Loucy (cell line): ENCODE results near the gene ADAMTS20.

Experiments
- H2AFZ ChIP-seq: fragments of 200-600 bp; sonication (generic); 2 replicates; pipeline ENCODE4 v1.6.0; 2016; ENCODE audit warnings: antibody characterized with exemption, mild to moderate bottlenecking, low read length, moderate library complexity
- H3F3A ChIP-seq: fragments of 200-600 bp; 2 replicates; pipeline ENCODE4 v1.6.0; 2016; ENCODE audit warnings: antibody characterized with exemption, low read depth, mild to moderate bottlenecking
- H3K27me3 ChIP-seq: fragments of 200-600 bp; sonication (generic); 2 replicates; pipeline ENCODE4 v1.6.1; 2014; ENCODE audit warnings: low read length, mild to moderate bottlenecking; ENCODE audit not compliant: insufficient read depth, poor library complexity, severe bottlenecking
- H3K36me3 ChIP-seq: fragments of 200-600 bp; sonication (generic); 2 replicates; pipeline ENCODE4 v1.6.1; 2016; ENCODE audit warnings: low read length; ENCODE audit not compliant: insufficient read depth
- H3K4me1 ChIP-seq: fragments of 200-600 bp; sonication (generic); 2 replicates; pipeline ENCODE4 v1.5.1; 2014; ENCODE audit warnings: low read length, mild to moderate bottlenecking; ENCODE audit not compliant: insufficient read depth, poor library complexity, severe bottlenecking
- H3K4me2 ChIP-seq: fragments of 200-600 bp; sonication (generic); 2 replicates; pipeline ENCODE4 v1.6.0; 2014; ENCODE audit warnings: antibody characterized with exemption, low read length, low read depth, mild to moderate bottlenecking; ENCODE audit not compliant: poor library complexity, severe bottlenecking
- H3K4me3 ChIP-seq: fragments of 200-600 bp; sonication (generic); 2 replicates; pipeline ENCODE4 v1.5.1; 2014; ENCODE audit warnings: low read length, mild to moderate bottlenecking, mixed read lengths; ENCODE audit not compliant: poor library complexity, severe bottlenecking
- H3K79me2 ChIP-seq: fragments of 200-600 bp; sonication (generic); 2 replicates; pipeline ENCODE4 v1.6.1; 2014; ENCODE audit warnings: low read length; ENCODE audit not compliant: insufficient read depth
- H3K9ac ChIP-seq: fragments of 200-600 bp; sonication (generic); 2 replicates; pipeline ENCODE4 v1.6.0; 2014; ENCODE audit warnings: mild to moderate bottlenecking, low read depth, low read length, moderate library complexity; ENCODE audit not compliant: poor library complexity, severe bottlenecking
- H3K9me2 ChIP-seq: fragments of 200-600 bp; sonication (generic); replicated peaks from 2 replicates; pipeline ENCODE4 v1.6.1; 2016; ENCODE audit warnings: low read depth, low read length, mixed read lengths
- H3K9me3 ChIP-seq: fragments of 200-600 bp; sonication (generic); 2 replicates; pipeline ENCODE4 v1.6.1; 2014; ENCODE audit warnings: mild to moderate bottlenecking, antibody characterized with exemption, low read length, low read depth; ENCODE audit not compliant: insufficient read depth
- H4K20me1 ChIP-seq: fragments of 200-600 bp; sonication (generic); 2 replicates; pipeline ENCODE4 v1.6.0; 2014; ENCODE audit warnings: antibody characterized with exemption, low read length, mild to moderate bottlenecking; ENCODE audit not compliant: insufficient read depth, poor library complexity, severe bottlenecking
- CTCF ChIP-seq: fragments of 200-600 bp; sonication (generic); conservative IDR thresholded peaks from 2 replicates; pipeline ENCODE4 v1.5.1; 2014; ENCODE audit warnings: mild to moderate bottlenecking, antibody characterized with exemption, low read length
- EZH2phosphoT487 ChIP-seq: fragments of 200-600 bp; IDR thresholded peaks from 2 replicates; pipeline ENCODE4 v1.6.1; 2018; ENCODE audit warnings: antibody characterized with exemption, mild to moderate bottlenecking, moderate library complexity, borderline replicate concordance

The ADAMTS20 gene

GRCh38 chr12:43416981-43417380 is 135.0 kb downstream of the ADAMTS20 start:
- no peaks in the 10 kb centered on the region for H3K79me2 ChIP-seq
- no peaks in the 10 kb centered on the region for H4K20me1 ChIP-seq
- no peak overlapping the region for H2AFZ ChIP-seq
- H3K27me3 ChIP-seq, result no peaks in the 10 kb centered on the region
- no peak overlapping the region for H3K4me3 ChIP-seq
- H3K4me2 ChIP-seq, result no peak overlapping the region
- H3K9me3 ChIP-seq, result no peaks in the 10 kb centered on the region
- H3K36me3 ChIP-seq, result no peaks in the 10 kb centered on the region
- H3K9me2 ChIP-seq, result no peaks in the 10 kb centered on the region
- no peaks in the 10 kb centered on the region for H3K4me1 ChIP-seq
- H3F3A ChIP-seq, result no peaks in the 10 kb centered on the region
- TF ChIP-seq CTCF (no peak), EZH2phosphoT487 (no peak)
- no peak overlapping the region for H3K9ac ChIP-seq

- no peak overlapping the region for H3K4me2 ChIP-seq
- no peak overlapping the region for H3K9ac ChIP-seq
- no peaks in the 10 kb centered on the region for H3K79me2 ChIP-seq
- no peaks in the 10 kb centered on the region for H3F3A ChIP-seq
- TF ChIP-seq CTCF (no peak), EZH2phosphoT487 (no peak)
- no peaks in the 10 kb centered on the region for H3K27me3 ChIP-seq
- H3K9me3 ChIP-seq, result no peaks in the 10 kb centered on the region
- H3K36me3 ChIP-seq, result no peaks in the 10 kb centered on the region
- H3K9me2 ChIP-seq, result no peaks in the 10 kb centered on the region
- H3K4me1 ChIP-seq, result no peaks in the 10 kb centered on the region
- H2AFZ ChIP-seq, result no peak overlapping the region
- H3K4me3 ChIP-seq, result no peak overlapping the region
- no peaks in the 10 kb centered on the region for H4K20me1 ChIP-seq
Observed at GRCh38 chr12:43407816-43408645, 144.0 kb downstream of the ADAMTS20 start.

- H3K9ac ChIP-seq, result no peak overlapping the region
- H3K27me3 ChIP-seq, result no peaks in the 10 kb centered on the region
- TF ChIP-seq CTCF (no peak), EZH2phosphoT487 (no peak)
- no peaks in the 10 kb centered on the region for H3K4me1 ChIP-seq
- no peaks in the 10 kb centered on the region for H3K79me2 ChIP-seq
- no peaks in the 10 kb centered on the region for H3K9me2 ChIP-seq
- H3F3A ChIP-seq, result no peaks in the 10 kb centered on the region
- no peaks in the 10 kb centered on the region for H3K36me3 ChIP-seq
- no peaks in the 10 kb centered on the region for H4K20me1 ChIP-seq
- H2AFZ ChIP-seq, result no peak overlapping the region
- no peaks in the 10 kb centered on the region for H3K9me3 ChIP-seq
- H3K4me2 ChIP-seq, result no peak overlapping the region
- H3K4me3 ChIP-seq, result no peak overlapping the region
Observed at GRCh38 chr12:43406801-43407200, 145.2 kb downstream of the ADAMTS20 start.
